ENCODE measurements around the gene DOCK1. TPM values are rescaled to one million over a fixed set of nuclear protein-coding genes. Genes with fewer than 3 reads are reported as not detected.

Gene DOCK1
- total RNA-seq, 2 experiments from 2014 or later: not detected

DNA sequence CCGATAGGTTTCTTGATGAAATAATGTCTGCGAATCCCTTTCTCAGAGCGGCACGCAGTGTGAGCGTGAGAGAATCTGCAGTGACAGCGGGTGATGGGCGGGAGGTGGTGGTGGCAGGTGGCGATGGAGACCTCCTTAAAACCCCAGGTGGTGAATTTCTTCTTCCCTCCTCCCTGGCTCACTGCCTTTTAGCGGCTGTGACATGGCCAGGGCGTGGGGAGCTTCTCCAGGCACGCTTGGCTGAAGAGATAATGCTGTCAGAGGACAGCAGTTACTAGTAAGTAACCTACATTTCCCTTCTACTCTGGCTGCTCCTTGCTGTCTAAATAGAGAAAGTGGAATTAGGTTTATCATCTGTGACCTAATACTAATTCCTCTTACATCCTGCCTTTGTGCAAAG, 432.6 kb downstream of the DOCK1 start:
- H3K27ac ChIP-seq (ENCODE audit: low read depth in 1 of 2, low read length in 2 of 2): no peak overlapping the region
- H3K4me1 Mint-ChIP-seq (ENCODE audit: low read depth): peaks cover 15% of the 10 kb centered on the region
- CTCF ChIA-PET: no interaction called here
- no peak for ATAC-seq (ENCODE audit: poor library complexity)
- H3K36me3 ChIP-seq (ENCODE audit: insufficient read depth, low read length): no peaks in the 10 kb centered on the region
- H3K36me3 Mint-ChIP-seq (ENCODE audit: low read depth): no peaks in the 10 kb centered on the region
- H3K9me3 Mint-ChIP-seq: no peaks in the 10 kb centered on the region
- POLR2A ChIA-PET: no interaction called here
- TF ChIP-seq, protein P1, sequence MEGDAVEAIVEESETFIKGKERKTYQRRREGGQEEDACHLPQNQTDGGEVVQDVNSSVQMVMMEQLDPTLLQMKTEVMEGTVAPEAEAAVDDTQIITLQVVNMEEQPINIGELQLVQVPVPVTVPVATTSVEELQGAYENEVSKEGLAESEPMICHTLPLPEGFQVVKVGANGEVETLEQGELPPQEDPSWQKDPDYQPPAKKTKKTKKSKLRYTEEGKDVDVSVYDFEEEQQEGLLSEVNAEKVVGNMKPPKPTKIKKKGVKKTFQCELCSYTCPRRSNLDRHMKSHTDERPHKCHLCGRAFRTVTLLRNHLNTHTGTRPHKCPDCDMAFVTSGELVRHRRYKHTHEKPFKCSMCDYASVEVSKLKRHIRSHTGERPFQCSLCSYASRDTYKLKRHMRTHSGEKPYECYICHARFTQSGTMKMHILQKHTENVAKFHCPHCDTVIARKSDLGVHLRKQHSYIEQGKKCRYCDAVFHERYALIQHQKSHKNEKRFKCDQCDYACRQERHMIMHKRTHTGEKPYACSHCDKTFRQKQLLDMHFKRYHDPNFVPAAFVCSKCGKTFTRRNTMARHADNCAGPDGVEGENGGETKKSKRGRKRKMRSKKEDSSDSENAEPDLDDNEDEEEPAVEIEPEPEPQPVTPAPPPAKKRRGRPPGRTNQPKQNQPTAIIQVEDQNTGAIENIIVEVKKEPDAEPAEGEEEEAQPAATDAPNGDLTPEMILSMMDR (IDR thresholded peaks at IDR 0.05): no peak
- no peak overlapping the region for H3K27ac Mint-ChIP-seq
- H3K27me3 Mint-ChIP-seq: peaks cover 13% of the 10 kb centered on the region
- intact Hi-C loops (cut with DNase I, micrococcal nuclease): no loop called here
- H3K4me3 Mint-ChIP-seq: no peak overlapping the region
- H3K9me3 ChIP-seq (ENCODE audit: control insufficient read depth in 1 of 2, insufficient read depth in 1 of 2, low read length in 2 of 2): no peaks in the 10 kb centered on the region
- peaks cover 3% of the 10 kb centered on the region for H3K4me1 ChIP-seq (ENCODE audit: insufficient read depth, low read length)
- H3K27me3 ChIP-seq (ENCODE audit: control insufficient read depth in 1 of 2, insufficient read depth in 2 of 2, low read length in 2 of 2): peaks cover 0 to 3% of the 10 kb centered on the region in 2 experiments
- H3K4me3 ChIP-seq (ENCODE audit: low read length): no peak overlapping the region
- no peak for DNase-seq

GRCh38 chr10:127338399-127339110, 433.3 kb downstream of the DOCK1 start:
- Histone ChIP-seq H3K4me1 (ENCODE audit: insufficient read depth, low read length) (peaks cover under 1% of the 10 kb centered on the region), H3K27ac (ENCODE audit: low read depth in 1 of 2, low read length in 2 of 2) (no peak overlapping the region), H3K4me3 (ENCODE audit: low read length) (no peak overlapping the region), H3K27me3 (ENCODE audit: control insufficient read depth in 1 of 2, insufficient read depth in 2 of 2, low read length in 2 of 2) (no peaks in the 10 kb centered on the region), H3K36me3 (ENCODE audit: insufficient read depth, low read length) (no peaks in the 10 kb centered on the region), H3K9me3 (ENCODE audit: control insufficient read depth in 1 of 2, insufficient read depth in 1 of 2, low read length in 2 of 2) (no peaks in the 10 kb centered on the region)
- Mint-ChIP-seq H3K27ac (no peak overlapping the region), H3K4me1 (ENCODE audit: low read depth) (peaks cover 9% of the 10 kb centered on the region), H3K9me3 (no peaks in the 10 kb centered on the region), H3K4me3 (no peak overlapping the region), H3K27me3 (peaks cover 8% of the 10 kb centered on the region), H3K36me3 (ENCODE audit: low read depth) (no peaks in the 10 kb centered on the region)
- TF ChIP-seq, protein P1 (IDR thresholded peaks at IDR 0.05): no peak
- intact Hi-C loops (cut with DNase I, micrococcal nuclease): no loop called here
- DNase-seq (no peak), ATAC-seq (ENCODE audit: poor library complexity) (no peak)
- CTCF ChIA-PET: no interaction called here
- POLR2A ChIA-PET: no interaction called here

GRCh38 chr10:127343821-127344220, 438.6 kb downstream of the DOCK1 start:
- CTCF ChIA-PET: no interaction called here
- intact Hi-C loops (cut with DNase I, micrococcal nuclease): no loop called here
- Mint-ChIP-seq H3K36me3 (ENCODE audit: low read depth) (no peaks in the 10 kb centered on the region), H3K4me1 (ENCODE audit: low read depth) (no peaks in the 10 kb centered on the region), H3K27ac (no peak overlapping the region), H3K9me3 (no peaks in the 10 kb centered on the region), H3K4me3 (no peak overlapping the region), H3K27me3 (peaks cover 10% of the 10 kb centered on the region)
- POLR2A ChIA-PET: no interaction called here
- H3K36me3 ChIP-seq (ENCODE audit: insufficient read depth, low read length): no peaks in the 10 kb centered on the region
- H3K9me3 ChIP-seq (ENCODE audit: control insufficient read depth in 1 of 2, insufficient read depth in 1 of 2, low read length in 2 of 2): peaks cover 0 to 12% of the 10 kb centered on the region in 2 experiments
- no peak overlapping the region for H3K4me3 ChIP-seq (ENCODE audit: low read length)
- ATAC-seq (ENCODE audit: poor library complexity) (no peak), DNase-seq (no peak)
- no peak overlapping the region for H3K27ac ChIP-seq (ENCODE audit: low read depth in 1 of 2, low read length in 2 of 2)
- TF ChIP-seq, protein P1 (IDR thresholded peaks at IDR 0.05): no peak
- no peaks in the 10 kb centered on the region for H3K27me3 ChIP-seq (ENCODE audit: control insufficient read depth in 1 of 2, insufficient read depth in 2 of 2, low read length in 2 of 2)
- H3K4me1 ChIP-seq (ENCODE audit: insufficient read depth, low read length): no peaks in the 10 kb centered on the region
